Central memory CD4-positive, alpha-beta T cell (primary cell): ENCODE data around the gene TPRX1.
"Not testable (repeated sequence)": the region's sequence is repeated elsewhere in the genome, so short reads cannot be mapped to it uniquely, and the experiment has no call there.

Experiments used
- DNase-seq: peaks from one replicate; pipeline ENCODE4 v3.0.0; 2022

TPRX1 gene

GRCh38 chr19:47798904-47799266 lies 5.5 kb downstream of the TPRX1 start:
- no peak for DNase-seq

- no peak for DNase-seq
Observed at GRCh38 chr19:47797996-47798903, 6.1 kb downstream of the TPRX1 start.

- no peak for DNase-seq
Observed at GRCh38 chr19:47796785-47797184, 7.6 kb downstream of the TPRX1 start.

- no peak for DNase-seq
Observed at GRCh38 chr19:47794526-47794925, 9.8 kb downstream of the TPRX1 start.

- DNase-seq, result no peak
Observed at GRCh38 chr19:47792616-47793015, 11.7 kb downstream of the TPRX1 start.

- peak; percentile 63 for DNase-seq
Observed at GRCh38 chr19:47790398-47790814, 13.9 kb downstream of the TPRX1 start.

GRCh38 chr19:47789811-47790210 lies 14.5 kb downstream of the TPRX1 start:
- not testable (repeated sequence) for DNase-seq

GRCh38 chr19:47787307-47787706 lies 17.0 kb downstream of the TPRX1 start:
- not testable (repeated sequence) for DNase-seq

- DNase-seq, result no peak
Observed at GRCh38 chr19:47786566-47786965, 17.8 kb downstream of the TPRX1 start.

- no peak for DNase-seq
Observed at GRCh38 chr19:47781590-47782262, 22.6 kb downstream of the TPRX1 start.

- no peak for DNase-seq
Observed at GRCh38 chr19:47780215-47780551, 24.2 kb downstream of the TPRX1 start.

GRCh38 chr19:47779524-47780214 lies 24.7 kb downstream of the TPRX1 start:
- no peak for DNase-seq

- no peak for DNase-seq
Observed at GRCh38 chr19:47778954-47779351, 25.4 kb downstream of the TPRX1 start.

GRCh38 chr19:47778049-47778953 lies 26.1 kb downstream of the TPRX1 start, which contains the start of gene SELENOW:
Gene SELENOW, plus strand, starts transcription at chr19:47778703. Its CDS starts 83 bp downstream, at chr19:47778786.
- peak; percentile 74 for DNase-seq

GRCh38 chr19:47777245-47778048 lies 26.9 kb downstream of the TPRX1 start:
- DNase-seq, result not testable (repeated sequence)

- DNase-seq, result no peak
Observed at GRCh38 chr19:47776568-47776967, 27.8 kb downstream of the TPRX1 start.

GRCh38 chr19:47771291-47771690 lies 33.1 kb downstream of the TPRX1 start:
- DNase-seq, result not testable (repeated sequence)

GRCh38 chr19:47769534-47769933 lies 34.8 kb downstream of the TPRX1 start:
- DNase-seq, result no peak

- no peak for DNase-seq
Observed at GRCh38 chr19:47768604-47769003, 35.7 kb downstream of the TPRX1 start.

GRCh38 chr19:47767349-47767748 lies 37.0 kb downstream of the TPRX1 start:
- DNase-seq, result no peak

- DNase-seq, result no peak
Observed at GRCh38 chr19:47766670-47767069, 37.7 kb downstream of the TPRX1 start.

GRCh38 chr19:47766359-47766620 lies 38.1 kb downstream of the TPRX1 start:
- DNase-seq, result no peak
